Measurements from ENCODE around the gene CA4.

The CA4 gene

GRCh38 chr17:60130466-60130865 is 19.3 kb upstream of the CA4 start:
- DNase-seq (ENCODE audit: low read depth in 2 of 2): no peak

- no peak for DNase-seq (ENCODE audit: low read depth in 2 of 2)
Observed at GRCh38 chr17:60134396-60135150, 15.2 kb upstream of the CA4 start.

- DNase-seq (ENCODE audit: low read depth in 2 of 2): peak; percentile 78 to 79
Observed at GRCh38 chr17:60135151-60135950, 14.4 kb upstream of the CA4 start.

- DNase-seq (ENCODE audit: low read depth in 2 of 2): no peak
Observed at GRCh38 chr17:60135951-60136666, 13.7 kb upstream of the CA4 start.

GRCh38 chr17:60137731-60138130 is 12.0 kb upstream of the CA4 start:
- no peak for DNase-seq (ENCODE audit: low read depth in 2 of 2)

GRCh38 chr17:60138769-60139437 is 10.9 kb upstream of the CA4 start:
- no peak for DNase-seq (ENCODE audit: low read depth in 2 of 2)

GRCh38 chr17:60139438-60140285 is 10.1 kb upstream of the CA4 start:
- DNase-seq (ENCODE audit: low read depth in 2 of 2): peak; percentile 31 to 32

GRCh38 chr17:60141111-60142018 is 8.4 kb upstream of the CA4 start:
- DNase-seq (ENCODE audit: low read depth in 2 of 2): no peak

- peak; percentile 61 for DNase-seq (ENCODE audit: low read depth in 2 of 2)
Observed at GRCh38 chr17:60142872-60143499, 6.8 kb upstream of the CA4 start.

- DNase-seq (ENCODE audit: low read depth in 2 of 2): no peak
Observed at GRCh38 chr17:60145006-60145935, 4.5 kb upstream of the CA4 start.

GRCh38 chr17:60146206-60146605 is 3.6 kb upstream of the CA4 start:
- DNase-seq (ENCODE audit: low read depth in 2 of 2): no peak

- DNase-seq (ENCODE audit: low read depth in 2 of 2): no peak
Observed at GRCh38 chr17:60147553-60148223, 2.1 kb upstream of the CA4 start.

GRCh38 chr17:60148373-60148772 is 1.4 kb upstream of the CA4 start:
- DNase-seq (ENCODE audit: low read depth in 2 of 2): no peak

- no peak for DNase-seq (ENCODE audit: low read depth in 2 of 2)
Observed at GRCh38 chr17:60151355-60151754, 1.6 kb downstream of the CA4 start.

GRCh38 chr17:60153606-60154390 is 4.0 kb downstream of the CA4 start:
- no peak for DNase-seq (ENCODE audit: low read depth in 2 of 2)

GRCh38 chr17:60154616-60155426 is 5.0 kb downstream of the CA4 start:
- no peak for DNase-seq (ENCODE audit: low read depth in 2 of 2)

Data from stimulated activated CD8-positive, alpha-beta memory T cell treated with anti-CD3 and anti-CD28 coated beads, Interleukin-15, amount 100 ng/mL, for 48 hours (primary cell).